Activated naive CD4-positive, alpha-beta T cell treated with Interleukin-2 at 50 U/mL for 16 hours (primary cell): ENCODE measurements around the gene PKNOX1.
"Not testable (repeated sequence)": the region's sequence is repeated elsewhere in the genome, so short reads cannot be mapped to it uniquely, and the experiment has no call there.

Experiments used
- DNase-seq: peaks from one replicate; pipeline ENCODE4 v3.0.0-alpha.2; 2020

PKNOX1 gene

GRCh38 chr21:42956824-42957630 lies 17.3 kb upstream of the PKNOX1 start:
- DNase-seq: no peak

- DNase-seq: not testable (repeated sequence)
Measured at GRCh38 chr21:42958122-42958521, 16.2 kb upstream of the PKNOX1 start.

- DNase-seq: no peak
Measured at GRCh38 chr21:42959728-42960127, 14.6 kb upstream of the PKNOX1 start.

- no peak for DNase-seq
Measured at GRCh38 chr21:42962380-42963007, 11.9 kb upstream of the PKNOX1 start.

- no peak for DNase-seq
Measured at GRCh38 chr21:42964086-42964485, 10.3 kb upstream of the PKNOX1 start.

GRCh38 chr21:42964546-42965210 lies 9.7 kb upstream of the PKNOX1 start:
- DNase-seq: no peak

- no peak for DNase-seq
Measured at GRCh38 chr21:42965211-42965560, 9.2 kb upstream of the PKNOX1 start.

GRCh38 chr21:42967616-42968015 lies 6.7 kb upstream of the PKNOX1 start:
- DNase-seq: not testable (repeated sequence)

- DNase-seq: no peak
Measured at GRCh38 chr21:42969193-42969600, 5.2 kb upstream of the PKNOX1 start.

GRCh38 chr21:42970946-42971653 lies 3.3 kb upstream of the PKNOX1 start:
- no peak for DNase-seq

- DNase-seq: no peak
Measured at GRCh38 chr21:42971897-42972275, 2.5 kb upstream of the PKNOX1 start.

GRCh38 chr21:42973309-42973990 lies 912 bp upstream of the PKNOX1 start:
- no peak for DNase-seq

- peak; percentile 73 for DNase-seq
Measured at GRCh38 chr21:42974832-42975820, 764 bp downstream of the PKNOX1 start.

GRCh38 chr21:42975886-42976608 lies 1.7 kb downstream of the PKNOX1 start:
- no peak for DNase-seq

GRCh38 chr21:42980312-42981213 lies 6.2 kb downstream of the PKNOX1 start:
- no peak for DNase-seq

- DNase-seq: no peak
Measured at GRCh38 chr21:42981214-42981523, 6.8 kb downstream of the PKNOX1 start.

- no peak for DNase-seq
Measured at GRCh38 chr21:42981862-42982261, 7.5 kb downstream of the PKNOX1 start.

GRCh38 chr21:42983103-42983502 lies 8.7 kb downstream of the PKNOX1 start:
- no peak for DNase-seq

GRCh38 chr21:42983869-42984268 lies 9.5 kb downstream of the PKNOX1 start:
- DNase-seq: no peak
